ENCODE measurements around the gene SCO2.
"Not testable (repeated sequence)": the region's sequence is repeated elsewhere in the genome, so short reads cannot be mapped to it uniquely, and the experiment has no call there.

The SCO2 gene

DNA sequence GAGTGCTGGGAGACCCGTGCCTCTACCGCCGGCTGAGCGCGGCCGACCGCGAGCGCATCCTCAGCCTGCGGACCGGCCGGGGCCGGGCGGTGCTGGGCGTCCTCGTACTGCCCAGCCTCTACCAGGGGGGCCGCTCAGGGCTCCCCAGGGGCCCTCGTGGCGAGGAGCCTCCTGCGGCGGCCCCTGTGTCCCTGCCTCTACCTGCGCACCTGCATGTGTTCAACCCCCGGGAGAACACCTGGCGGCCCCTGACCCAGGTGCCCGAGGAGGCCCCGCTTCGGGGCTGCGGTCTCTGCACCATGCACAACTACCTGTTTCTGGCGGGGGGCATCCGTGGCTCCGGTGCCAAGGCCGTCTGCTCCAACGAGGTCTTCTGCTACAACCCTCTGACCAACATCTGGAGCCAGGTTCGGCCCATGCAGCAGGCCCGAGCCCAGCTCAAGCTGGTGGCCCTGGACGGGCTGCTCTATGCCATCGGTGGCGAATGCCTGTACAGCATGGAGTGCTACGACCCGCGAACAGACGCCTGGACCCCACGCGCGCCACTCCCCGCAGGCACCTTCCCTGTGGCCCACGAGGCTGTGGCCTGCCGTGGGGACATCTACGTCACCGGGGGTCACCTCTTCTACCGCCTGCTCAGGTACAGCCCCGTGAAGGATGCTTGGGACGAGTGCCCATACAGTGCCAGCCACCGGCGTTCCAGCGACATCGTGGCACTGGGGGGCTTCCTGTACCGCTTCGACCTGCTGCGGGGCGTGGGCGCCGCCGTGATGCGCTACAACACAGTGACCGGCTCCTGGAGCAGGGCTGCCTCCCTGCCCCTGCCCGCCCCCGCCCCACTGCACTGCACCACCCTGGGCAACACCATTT, 23.8 kb upstream of the SCO2 start:
- no peaks in the 10 kb centered on the region for H3K4me1 ChIP-seq (ENCODE audit: control insufficient read depth, insufficient read depth, low read length)
- H3K9me3 ChIP-seq (ENCODE audit: control insufficient read depth, insufficient read depth, low read depth, low read length) = no peaks in the 10 kb centered on the region
- no peak overlapping the region for H3K27ac ChIP-seq (ENCODE audit: low read depth, low read length)
- H3K4me3 ChIP-seq (ENCODE audit: low read depth, low read length) = no peak overlapping the region
- peaks cover 22% of the 10 kb centered on the region for H3K27me3 ChIP-seq (ENCODE audit: control insufficient read depth, insufficient read depth, low read length)
- H3K36me3 ChIP-seq (ENCODE audit: control insufficient read depth, insufficient read depth, low read length) = no peaks in the 10 kb centered on the region
- no peak overlapping the region for H3K9ac ChIP-seq (ENCODE audit: low read length)

DNA sequence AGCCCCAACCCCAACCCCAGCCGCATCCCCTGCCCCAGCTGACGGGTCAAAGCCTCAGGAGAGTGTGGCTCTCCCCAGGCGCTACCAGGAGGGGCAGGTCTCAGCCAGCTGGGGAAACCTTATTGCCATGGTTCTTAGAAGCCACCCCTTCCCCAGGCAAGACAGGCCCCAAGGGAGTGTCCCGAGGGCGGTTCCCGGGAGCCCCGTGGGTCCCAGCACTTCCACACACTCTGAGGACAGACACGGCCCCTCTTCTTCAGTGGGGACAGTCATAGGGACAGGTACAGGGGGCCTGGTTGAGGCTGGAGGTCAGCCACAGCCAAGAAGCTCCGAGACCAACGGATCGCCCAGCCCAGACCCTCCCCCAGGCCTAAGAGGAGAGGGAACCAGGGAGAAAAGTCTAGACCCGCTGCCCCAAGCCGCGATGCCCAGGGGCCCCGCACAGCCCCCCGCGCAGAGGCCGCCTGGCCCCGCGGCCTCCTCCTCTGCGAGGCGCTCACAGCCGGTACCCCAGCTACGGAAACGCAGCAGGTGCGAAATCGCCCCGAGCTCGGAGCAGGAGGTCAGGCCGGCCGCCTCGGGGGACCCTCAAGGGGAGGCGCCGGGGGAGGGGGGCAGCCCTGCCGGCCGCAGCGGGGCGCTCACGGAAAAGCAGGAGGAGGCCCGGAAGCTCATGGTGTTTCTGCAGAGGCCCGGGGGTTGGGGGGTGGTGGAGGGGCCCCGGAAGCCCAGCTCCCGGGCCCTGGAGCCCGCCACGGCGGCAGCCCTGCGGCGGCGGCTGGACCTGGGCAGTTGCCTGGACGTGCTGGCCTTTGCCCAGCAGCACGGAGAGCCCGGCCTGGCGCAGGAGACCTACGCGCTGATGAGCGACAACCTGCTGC, 22.9 kb upstream of the SCO2 start:
- no peak overlapping the region for H3K4me3 ChIP-seq (ENCODE audit: low read depth, low read length)
- no peak overlapping the region for H3K9ac ChIP-seq (ENCODE audit: low read length)
- H3K9me3 ChIP-seq (ENCODE audit: control insufficient read depth, insufficient read depth, low read depth, low read length) = no peaks in the 10 kb centered on the region
- H3K27ac ChIP-seq (ENCODE audit: low read depth, low read length) = no peak overlapping the region
- no peaks in the 10 kb centered on the region for H3K4me1 ChIP-seq (ENCODE audit: control insufficient read depth, insufficient read depth, low read length)
- H3K27me3 ChIP-seq (ENCODE audit: control insufficient read depth, insufficient read depth, low read length) = peaks cover 22% of the 10 kb centered on the region
- no peaks in the 10 kb centered on the region for H3K36me3 ChIP-seq (ENCODE audit: control insufficient read depth, insufficient read depth, low read length)

DNA sequence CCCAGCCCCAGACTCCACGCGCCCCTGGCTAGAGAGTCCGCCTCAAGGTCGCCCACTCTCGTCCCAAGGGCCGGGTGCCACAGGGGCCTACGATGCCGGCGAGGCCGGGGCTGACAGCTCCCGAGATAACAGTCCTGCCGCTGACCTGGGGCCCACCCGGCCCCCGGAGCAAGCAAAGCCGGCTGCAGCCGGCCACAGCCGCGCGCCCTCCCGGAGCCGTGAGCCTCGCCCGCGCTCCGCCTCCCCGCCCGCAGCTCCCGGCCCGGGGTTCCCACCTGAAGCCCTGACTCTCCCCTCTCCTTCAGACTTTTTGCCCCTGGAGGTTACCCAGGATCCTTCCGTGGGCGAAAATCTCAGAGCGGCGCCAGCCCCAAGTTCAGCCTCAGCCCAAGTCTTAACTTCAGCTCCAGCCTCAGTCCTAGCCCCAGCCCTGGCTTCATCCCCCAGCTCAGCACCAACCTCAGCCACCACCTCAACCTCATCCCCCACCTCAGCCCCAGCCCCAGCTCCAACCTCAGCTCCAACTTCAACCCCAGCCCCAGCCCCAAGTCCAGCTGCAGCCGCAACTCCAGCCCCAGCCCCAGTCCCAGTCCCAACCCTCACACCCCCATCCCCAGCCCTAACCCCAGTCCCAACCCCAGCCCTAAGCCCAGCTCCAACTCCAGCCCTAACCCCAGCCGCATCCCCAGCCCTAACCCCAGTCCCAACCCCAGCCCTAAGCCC, 22.0 kb upstream of the SCO2 start:
- H3K4me3 ChIP-seq (ENCODE audit: low read depth, low read length) = no peak overlapping the region
- H3K27me3 ChIP-seq (ENCODE audit: control insufficient read depth, insufficient read depth, low read length) = peaks cover 22% of the 10 kb centered on the region
- no peak overlapping the region for H3K27ac ChIP-seq (ENCODE audit: low read depth, low read length)
- H3K9ac ChIP-seq (ENCODE audit: low read length) = no peak overlapping the region
- no peaks in the 10 kb centered on the region for H3K9me3 ChIP-seq (ENCODE audit: control insufficient read depth, insufficient read depth, low read depth, low read length)
- H3K36me3 ChIP-seq (ENCODE audit: control insufficient read depth, insufficient read depth, low read length) = no peaks in the 10 kb centered on the region
- H3K4me1 ChIP-seq (ENCODE audit: control insufficient read depth, insufficient read depth, low read length) = no peaks in the 10 kb centered on the region

DNA sequence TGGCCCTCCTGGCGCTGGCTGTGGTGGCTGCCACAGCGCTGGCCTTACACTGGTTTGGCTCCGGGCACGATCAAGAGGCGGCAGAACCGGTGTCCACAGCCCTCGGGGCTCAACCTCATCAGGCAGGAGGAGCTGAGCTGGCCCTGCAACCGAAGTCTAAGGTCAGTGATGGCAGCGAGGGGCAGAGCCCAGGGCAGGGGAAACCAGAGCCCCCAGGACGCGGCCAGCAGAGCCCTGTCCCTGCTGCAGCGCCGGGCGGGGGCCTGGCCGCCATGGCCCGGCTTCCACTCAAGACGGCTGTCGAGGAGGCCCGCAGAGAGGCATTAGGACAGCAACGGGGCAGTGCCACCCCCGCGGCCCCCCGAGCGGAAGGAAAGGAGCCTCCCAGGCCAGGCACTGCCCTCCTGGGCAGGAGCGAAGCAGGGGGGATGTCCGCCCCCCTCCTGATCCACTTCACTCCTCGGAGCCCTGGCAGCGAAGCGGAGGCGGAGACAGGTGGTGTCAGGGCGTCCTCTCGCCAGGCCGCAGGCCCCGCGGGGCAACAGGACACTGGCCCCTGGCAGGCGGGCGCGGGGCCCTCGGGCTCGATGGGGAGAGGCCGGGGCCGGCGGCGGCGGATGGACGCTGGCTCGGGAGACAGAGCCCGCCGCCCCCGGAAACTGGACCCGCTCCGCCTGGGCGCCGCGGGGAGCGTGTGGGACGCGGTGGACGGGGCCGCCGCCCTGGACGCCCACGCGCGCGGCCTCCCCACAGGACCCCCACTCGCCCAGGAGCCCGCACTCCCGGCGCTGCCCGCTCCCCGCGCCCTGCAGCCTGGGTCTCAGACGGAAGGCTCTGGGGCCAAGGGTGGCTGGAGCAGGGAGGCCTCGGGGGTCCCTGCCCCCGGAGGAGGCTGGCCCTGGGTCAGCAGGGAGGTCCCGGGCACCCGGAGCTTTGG, 21.2 kb upstream of the SCO2 start:
- H3K9ac ChIP-seq (ENCODE audit: low read length) = no peak overlapping the region
- H3K27me3 ChIP-seq (ENCODE audit: control insufficient read depth, insufficient read depth, low read length) = peaks cover 22% of the 10 kb centered on the region
- H3K27ac ChIP-seq (ENCODE audit: low read depth, low read length) = no peak overlapping the region
- no peaks in the 10 kb centered on the region for H3K36me3 ChIP-seq (ENCODE audit: control insufficient read depth, insufficient read depth, low read length)
- H3K4me1 ChIP-seq (ENCODE audit: control insufficient read depth, insufficient read depth, low read length) = no peaks in the 10 kb centered on the region
- no peak overlapping the region for H3K4me3 ChIP-seq (ENCODE audit: low read depth, low read length)
- H3K9me3 ChIP-seq (ENCODE audit: control insufficient read depth, insufficient read depth, low read depth, low read length) = no peaks in the 10 kb centered on the region

DNA sequence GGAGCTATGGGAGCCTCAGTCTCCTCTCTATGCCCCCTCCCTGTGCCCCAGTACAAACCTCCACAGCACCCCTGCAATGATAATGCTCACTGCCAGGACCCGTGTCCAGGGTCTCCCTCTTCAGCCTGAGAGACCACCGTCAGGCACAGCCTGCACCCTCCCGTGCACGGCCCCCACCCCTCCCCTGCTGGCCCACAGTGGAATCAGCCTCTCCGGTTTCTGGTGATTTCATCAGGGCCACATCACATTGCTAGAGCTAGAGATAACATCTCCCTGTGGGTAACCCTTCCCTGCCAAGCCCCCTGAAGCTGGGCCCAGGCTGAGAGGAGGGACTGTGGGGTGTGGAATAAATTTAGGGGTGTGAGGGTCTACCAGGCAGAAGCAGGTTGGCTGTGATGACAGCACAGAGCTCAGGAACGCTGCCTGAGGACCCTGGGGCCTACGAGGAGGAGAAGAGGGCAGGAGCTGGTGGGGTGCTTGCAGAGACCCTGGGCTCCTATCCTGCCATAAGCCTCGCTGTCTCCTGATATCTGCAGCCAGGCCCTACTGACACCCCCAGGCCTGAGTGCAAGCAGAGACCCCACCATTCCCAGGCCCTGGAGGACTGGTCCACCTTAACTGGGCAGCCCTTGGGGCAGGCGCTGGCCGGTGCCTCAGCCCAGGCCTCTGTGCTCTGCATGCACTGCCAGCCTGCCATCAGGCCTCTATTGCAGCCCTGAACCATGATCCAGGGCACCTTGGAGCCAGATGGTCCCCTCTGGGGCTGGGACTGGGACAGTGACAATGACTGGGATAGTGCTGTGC, 20.3 kb upstream of the SCO2 start, which contains the start of gene KLHDC7B:
KLHDC7B (plus strand) TSS at position 378 of the 804 bp plus-strand sequence; CDS start at position 723, 345 bp downstream.
- H3K4me3 ChIP-seq (ENCODE audit: low read depth, low read length) = no peak within 1 kb of the TSS
- H3K9ac ChIP-seq (ENCODE audit: low read length) = no peak within 1 kb of the TSS
- no peaks in the 10 kb centered on the region for H3K4me1 ChIP-seq (ENCODE audit: control insufficient read depth, insufficient read depth, low read length)
- H3K27me3 ChIP-seq (ENCODE audit: control insufficient read depth, insufficient read depth, low read length) = peaks cover 22% of the 10 kb centered on the region
- no peak within 1 kb of the TSS for H3K27ac ChIP-seq (ENCODE audit: low read depth, low read length)
- H3K9me3 ChIP-seq (ENCODE audit: control insufficient read depth, insufficient read depth, low read depth, low read length) = no peaks in the 10 kb centered on the region
- H3K36me3 ChIP-seq (ENCODE audit: control insufficient read depth, insufficient read depth, low read length) = no peaks in the 10 kb centered on the region

DNA sequence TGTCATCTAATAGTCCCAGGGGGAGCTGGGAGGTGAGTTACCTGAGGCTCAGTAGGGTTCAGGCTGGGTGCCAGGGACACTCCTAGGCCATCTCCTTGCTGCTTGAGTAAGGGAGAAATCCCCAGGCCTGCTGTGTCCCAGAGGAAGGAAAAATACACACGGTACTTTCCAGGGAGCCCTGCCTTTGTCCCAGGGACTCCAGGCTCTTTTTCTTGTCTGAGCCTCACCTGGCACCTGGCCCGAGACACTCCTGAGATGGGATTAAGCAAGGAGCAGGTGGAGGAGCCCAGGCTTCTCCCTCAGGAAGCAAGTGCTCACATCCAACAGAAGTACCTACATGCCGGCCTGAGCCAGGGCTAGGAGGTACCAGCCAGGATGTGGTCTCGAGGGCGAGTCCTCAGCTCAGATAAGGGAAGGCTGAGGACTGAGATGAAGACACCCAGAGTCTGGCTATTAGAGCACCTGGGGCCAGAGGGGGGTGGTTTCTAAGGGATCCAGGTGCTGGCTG, 19.4 kb upstream of the SCO2 start:
- H3K4me3 ChIP-seq (ENCODE audit: low read depth, low read length) = no peak overlapping the region
- peaks cover 22% of the 10 kb centered on the region for H3K27me3 ChIP-seq (ENCODE audit: control insufficient read depth, insufficient read depth, low read length)
- H3K4me1 ChIP-seq (ENCODE audit: control insufficient read depth, insufficient read depth, low read length) = no peaks in the 10 kb centered on the region
- H3K27ac ChIP-seq (ENCODE audit: low read depth, low read length) = no peak overlapping the region
- H3K9me3 ChIP-seq (ENCODE audit: control insufficient read depth, insufficient read depth, low read depth, low read length) = no peaks in the 10 kb centered on the region
- H3K36me3 ChIP-seq (ENCODE audit: control insufficient read depth, insufficient read depth, low read length) = no peaks in the 10 kb centered on the region
- H3K9ac ChIP-seq (ENCODE audit: low read length) = no peak overlapping the region

DNA sequence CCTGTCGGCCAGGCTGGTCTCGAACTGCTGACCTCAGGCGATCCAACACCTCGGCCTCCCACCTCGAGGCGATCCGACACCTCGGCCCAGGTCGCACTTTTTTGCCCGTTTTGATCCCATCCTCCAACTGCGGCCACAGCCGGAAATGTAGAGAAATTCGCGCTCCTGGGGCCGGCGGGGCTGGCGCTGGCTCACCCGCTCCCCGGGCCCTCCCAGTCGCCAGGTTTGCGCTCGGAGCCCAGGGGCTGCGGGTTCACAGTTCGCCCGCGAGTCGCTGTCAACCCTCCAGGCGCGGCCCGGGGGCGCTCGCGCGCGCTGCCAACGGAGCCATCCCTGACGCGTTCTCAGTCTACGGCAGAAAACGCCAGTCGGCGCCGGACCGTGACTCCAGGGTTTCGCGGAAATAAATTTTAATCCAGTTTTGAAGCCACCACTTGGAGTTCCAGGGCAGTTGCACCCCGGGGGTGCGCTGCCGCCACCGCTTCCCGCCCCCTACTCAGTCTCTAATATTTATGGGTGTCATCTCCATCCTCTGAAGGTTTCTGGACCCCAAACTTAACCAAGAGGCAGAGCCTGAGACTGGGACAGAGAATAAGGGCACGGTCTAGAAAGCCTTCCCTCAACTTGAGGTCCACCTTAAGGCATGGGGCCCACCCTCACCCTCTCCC, 18.8 kb upstream of the SCO2 start:
- Histone ChIP-seq H3K36me3 (ENCODE audit: control insufficient read depth, insufficient read depth, low read length) (no peaks in the 10 kb centered on the region), H3K27ac (ENCODE audit: low read depth, low read length) (no peak overlapping the region), H3K27me3 (ENCODE audit: control insufficient read depth, insufficient read depth, low read length) (peaks cover 22% of the 10 kb centered on the region), H3K9ac (ENCODE audit: low read length) (no peak overlapping the region), H3K9me3 (ENCODE audit: control insufficient read depth, insufficient read depth, low read depth, low read length) (no peaks in the 10 kb centered on the region), H3K4me1 (ENCODE audit: control insufficient read depth, insufficient read depth, low read length) (no peaks in the 10 kb centered on the region), H3K4me3 (ENCODE audit: low read depth, low read length) (peak overlapping the region; percentile 49)

DNA sequence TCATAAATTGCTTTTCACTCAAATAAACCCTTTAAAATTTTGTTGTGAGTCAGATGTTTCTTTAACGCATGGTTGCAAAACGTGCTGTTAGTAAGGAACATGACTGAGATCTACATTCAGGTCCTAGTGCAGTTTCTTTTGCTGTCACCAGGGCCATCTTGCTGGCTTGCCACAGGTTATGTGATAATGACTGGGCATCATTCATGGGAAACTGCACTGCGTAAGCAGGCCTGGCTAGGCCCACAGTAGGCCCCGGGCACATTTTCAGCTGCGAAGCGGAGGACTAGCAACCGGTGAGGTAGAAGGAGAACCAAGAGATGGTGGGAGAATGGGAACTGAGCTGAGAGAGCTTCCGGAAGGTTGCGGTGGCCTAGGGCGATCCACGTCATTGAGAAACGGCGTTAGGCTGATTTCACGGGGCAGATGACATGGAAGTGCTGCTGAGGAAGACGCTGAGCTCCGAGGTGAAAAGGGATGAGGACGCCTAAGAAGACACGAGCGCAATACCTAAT, 17.1 kb upstream of the SCO2 start:
- no peak overlapping the region for H3K9ac ChIP-seq (ENCODE audit: low read length)
- peaks cover 22% of the 10 kb centered on the region for H3K27me3 ChIP-seq (ENCODE audit: control insufficient read depth, insufficient read depth, low read length)
- H3K27ac ChIP-seq (ENCODE audit: low read depth, low read length) = no peak overlapping the region
- H3K36me3 ChIP-seq (ENCODE audit: control insufficient read depth, insufficient read depth, low read length) = no peaks in the 10 kb centered on the region
- no peaks in the 10 kb centered on the region for H3K9me3 ChIP-seq (ENCODE audit: control insufficient read depth, insufficient read depth, low read depth, low read length)
- H3K4me3 ChIP-seq (ENCODE audit: low read depth, low read length) = no peak overlapping the region
- H3K4me1 ChIP-seq (ENCODE audit: control insufficient read depth, insufficient read depth, low read length) = no peaks in the 10 kb centered on the region

DNA sequence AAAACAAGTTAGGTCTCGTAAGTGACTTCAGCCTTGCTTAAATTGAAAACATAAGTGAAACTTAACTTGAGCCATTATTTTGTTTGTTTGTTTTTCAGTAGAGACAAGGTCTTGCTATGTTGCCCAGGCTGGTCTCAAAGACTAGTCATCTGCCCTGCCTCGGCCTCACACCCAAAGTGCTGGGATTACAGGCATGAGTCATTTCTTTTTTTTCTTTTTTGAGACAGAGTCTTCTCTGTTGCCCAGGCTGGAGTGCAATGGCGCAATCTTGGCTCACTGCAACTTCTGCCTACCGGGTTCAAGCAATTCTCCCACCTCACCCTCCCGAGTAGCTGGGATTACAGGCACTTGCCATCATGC, 16.2 kb upstream of the SCO2 start:
- not testable (repeated sequence) for H3K4me1 ChIP-seq (ENCODE audit: control insufficient read depth, insufficient read depth, low read length); H3K27ac ChIP-seq (ENCODE audit: low read depth, low read length); H3K36me3 ChIP-seq (ENCODE audit: control insufficient read depth, insufficient read depth, low read length); H3K9me3 ChIP-seq (ENCODE audit: control insufficient read depth, insufficient read depth, low read depth, low read length); H3K4me3 ChIP-seq (ENCODE audit: low read depth, low read length); H3K9ac ChIP-seq (ENCODE audit: low read length)
- peaks cover 22% of the 10 kb centered on the region for H3K27me3 ChIP-seq (ENCODE audit: control insufficient read depth, insufficient read depth, low read length)

Measured in HUES6 (cell line).